Activated naive CD8-positive, alpha-beta T cell treated with anti-CD3 and anti-CD28 coated beads, Interleukin-2, amount 10 ng/mL, durations not matched to agents 7 days and 5 days (primary cell): ENCODE data around the gene ITCH. TPM values are rescaled to one million over a fixed set of nuclear protein-coding genes. Genes with fewer than 3 reads are reported as not detected.
A peak's percentile ranks its signal among the peaks of the same experiment; 100 is the strongest.
"Not testable (repeated sequence)": the region's sequence is repeated elsewhere in the genome, so short reads cannot be mapped to it uniquely, and the experiment has no call there.

Experiments
- ATAC-seq: fragments of 150-1000 bp; cut with Tn5 transposase; one replicate; pipeline ENCODE4 v1.10.0; 2021; ENCODE audit warnings: low read depth, moderate library complexity
- POLR2A ChIA-PET: fragments of 350-600 bp; sonication (Branson Sonifier 250); formaldehyde crosslinking; loops from one replicate; lab custom pipeline; 2021; ENCODE audit warnings: antibody characterized with exemption; lab: Charles Lee
- DNase-seq: peaks from one replicate; pipeline ENCODE4 v3.0.0; 2021
- H3K27ac Mint-ChIP-seq: one replicate; pipeline ENCODE4 v1.8.0; 2022; ENCODE audit warnings: mild to moderate bottlenecking, mixed read lengths
- H3K27me3 Mint-ChIP-seq: one replicate; pipeline ENCODE4 v1.8.0; 2022; ENCODE audit warnings: mild to moderate bottlenecking, moderate library complexity, mixed read lengths
- H3K36me3 Mint-ChIP-seq: one replicate; pipeline ENCODE4 v1.8.0; 2021; ENCODE audit warnings: mild to moderate bottlenecking, mixed read lengths
- H3K4me1 Mint-ChIP-seq: one replicate; pipeline ENCODE4 v1.8.0; 2021; ENCODE audit warnings: mixed read lengths
- H3K4me3 Mint-ChIP-seq: one replicate; pipeline ENCODE4 v1.8.0; 2022; ENCODE audit warnings: mild to moderate bottlenecking, moderate library complexity, mixed read lengths
- H3K9me3 Mint-ChIP-seq: one replicate; pipeline ENCODE4 v1.8.0; 2021; ENCODE audit warnings: mixed read lengths
- total RNA-seq, 2 experiments: library from RNA; stranded (reverse); gene quantifications; one replicate each; pipeline ENCODE4 v1.2.3, GENCODE V29; 2021

ITCH gene
- total RNA-seq, 2 experiments from 2014 or later: 57.4 to 59.7 TPM

DNA sequence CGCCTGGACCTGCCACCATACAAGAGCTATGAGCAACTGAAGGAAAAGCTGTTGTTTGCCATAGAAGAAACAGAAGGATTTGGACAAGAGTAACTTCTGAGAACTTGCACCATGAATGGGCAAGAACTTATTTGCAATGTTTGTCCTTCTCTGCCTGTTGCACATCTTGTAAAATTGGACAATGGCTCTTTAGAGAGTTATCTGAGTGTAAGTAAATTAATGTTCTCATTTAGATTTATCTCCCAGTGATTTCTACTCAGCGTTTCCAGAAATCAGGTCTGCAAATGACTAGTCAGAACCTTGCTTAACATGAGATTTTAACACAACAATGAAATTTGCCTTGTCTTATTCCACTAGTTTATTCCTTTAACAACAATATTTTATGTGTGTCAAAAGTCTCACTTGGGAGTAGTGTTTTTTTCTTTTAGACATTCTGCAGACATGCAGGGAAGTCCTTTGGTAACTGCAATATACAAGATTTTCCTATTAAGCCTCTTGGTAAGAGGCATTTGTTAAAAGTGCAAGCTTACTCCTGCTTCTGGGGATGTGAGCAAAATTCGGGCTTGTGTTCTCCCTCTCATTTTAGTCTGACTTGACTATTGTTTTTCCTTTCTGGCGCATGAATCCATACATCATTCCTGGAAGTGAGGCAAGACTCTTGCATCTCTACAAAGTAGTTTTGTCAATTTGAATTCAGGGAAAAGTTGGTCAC lies 144.8 kb downstream of the ITCH start:
- Mint-ChIP-seq H3K4me3 (no peak overlapping the region), H3K9me3 (no peaks in the 10 kb centered on the region), H3K27ac (no peak overlapping the region), H3K27me3 (no peaks in the 10 kb centered on the region), H3K36me3 (peaks cover 8% of the 10 kb centered on the region), H3K4me1 (peaks cover 3% of the 10 kb centered on the region)
- POLR2A ChIA-PET: no interaction called here
- ATAC-seq: no peak
- DNase-seq: no peak

GRCh38 chr20:34510575-34510974 lies 147.5 kb downstream of the ITCH start:
- DNase-seq (no peak), ATAC-seq (no peak)
- H3K27me3 Mint-ChIP-seq: no peaks in the 10 kb centered on the region
- H3K27ac Mint-ChIP-seq: no peak overlapping the region
- peaks cover 14% of the 10 kb centered on the region for H3K4me1 Mint-ChIP-seq
- H3K9me3 Mint-ChIP-seq: no peaks in the 10 kb centered on the region
- H3K4me3 Mint-ChIP-seq: no peak overlapping the region
- peaks cover 5% of the 10 kb centered on the region for H3K36me3 Mint-ChIP-seq
- POLR2A ChIA-PET: no interaction called here

- Mint-ChIP-seq H3K27ac (no peak overlapping the region), H3K36me3 (peaks cover 5% of the 10 kb centered on the region), H3K9me3 (no peaks in the 10 kb centered on the region), H3K4me1 (peaks cover 14% of the 10 kb centered on the region), H3K4me3 (no peak overlapping the region), H3K27me3 (no peaks in the 10 kb centered on the region)
- no peak for ATAC-seq
- DNase-seq: no peak
- POLR2A ChIA-PET: no interaction called here
Measured at GRCh38 chr20:34511891-34512265, 148.8 kb downstream of the ITCH start.

DNA sequence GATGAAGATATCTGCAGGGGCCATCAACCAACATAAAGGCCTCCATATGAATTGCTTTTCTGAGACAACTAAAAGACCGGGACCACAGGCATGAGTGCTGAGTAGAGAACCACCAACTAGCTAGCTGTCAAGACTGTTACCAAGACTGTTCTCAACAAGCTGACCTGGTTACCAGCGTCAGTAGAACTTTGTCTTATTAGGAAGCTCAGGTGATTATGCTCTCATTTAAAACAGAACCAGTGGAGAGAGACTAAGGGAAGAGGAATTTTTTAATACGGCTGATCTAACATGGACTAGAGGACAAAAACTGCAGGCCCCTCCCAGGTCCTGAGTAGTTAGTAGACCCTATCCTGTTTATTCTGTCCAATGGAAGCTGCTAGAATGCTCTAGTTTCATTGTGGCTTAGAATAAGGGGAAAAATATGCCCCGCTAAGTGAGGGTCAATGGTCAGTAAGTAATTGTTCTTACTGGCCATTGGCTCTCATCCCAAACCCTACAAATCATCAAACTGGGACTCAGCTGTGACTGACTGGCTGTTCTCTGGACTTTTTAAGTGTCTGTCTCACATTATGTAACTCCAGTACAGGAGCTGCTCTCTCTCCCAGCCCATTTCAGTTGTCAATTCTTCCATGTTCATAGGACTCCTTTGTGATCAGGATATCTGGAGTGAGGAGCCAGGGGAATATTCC lies 149.3 kb downstream of the ITCH start:
- H3K4me3 Mint-ChIP-seq: no peak overlapping the region
- H3K4me1 Mint-ChIP-seq: peaks cover 14% of the 10 kb centered on the region
- H3K27me3 Mint-ChIP-seq: no peaks in the 10 kb centered on the region
- no peak for DNase-seq
- no peaks in the 10 kb centered on the region for H3K9me3 Mint-ChIP-seq
- no peak for ATAC-seq
- no peak overlapping the region for H3K27ac Mint-ChIP-seq
- H3K36me3 Mint-ChIP-seq: peaks cover 5% of the 10 kb centered on the region
- POLR2A ChIA-PET: no interaction called here

- H3K9me3 Mint-ChIP-seq: no peaks in the 10 kb centered on the region
- peaks cover 5% of the 10 kb centered on the region for H3K36me3 Mint-ChIP-seq
- H3K4me1 Mint-ChIP-seq: peaks cover 17% of the 10 kb centered on the region
- POLR2A ChIA-PET: no interaction called here
- no peaks in the 10 kb centered on the region for H3K27me3 Mint-ChIP-seq
- no peak for ATAC-seq
- no peak overlapping the region for H3K4me3 Mint-ChIP-seq
- H3K27ac Mint-ChIP-seq: no peak overlapping the region
- no peak for DNase-seq
Measured at GRCh38 chr20:34512955-34513419, 149.9 kb downstream of the ITCH start.

GRCh38 chr20:34514034-34514433 lies 151.0 kb downstream of the ITCH start:
- peak overlapping the region; percentile 34 for H3K27ac Mint-ChIP-seq
- POLR2A ChIA-PET: not testable (repeated sequence)

GRCh38 chr20:34514897-34515483 lies 151.9 kb downstream of the ITCH start:
- Mint-ChIP-seq H3K27me3 (no peaks in the 10 kb centered on the region), H3K27ac (peak overlapping the region; percentile 96), H3K36me3 (peaks cover 3% of the 10 kb centered on the region), H3K4me3 (peak overlapping the region; percentile 98), H3K4me1 (peaks cover 22% of the 10 kb centered on the region), H3K9me3 (no peaks in the 10 kb centered on the region)
- ATAC-seq: no peak
- DNase-seq: no peak
- POLR2A ChIA-PET: interaction anchor here (0.6 to 3.4 kb wide), 9 partner anchors 16 to 403 kb away, joined by 3 to 29 read pairs (median 6); partner anchors contain the start of genes AHCY, EIF2S2 and ITCH

More at GRCh38 chr20:34514034-34514433, 151.0 kb downstream of the ITCH start:
- ATAC-seq, H3K4me3 Mint-ChIP-seq, DNase-seq, H3K9me3 Mint-ChIP-seq, H3K27me3 Mint-ChIP-seq, H3K36me3 Mint-ChIP-seq: not testable (repeated sequence)
- peaks cover 23% of the 10 kb centered on the region for H3K4me1 Mint-ChIP-seq

GRCh38 chr20:34515484-34516246 lies 152.6 kb downstream of the ITCH start:
- Mint-ChIP-seq H3K4me1 (peaks cover 22% of the 10 kb centered on the region), H3K36me3 (peaks cover 3% of the 10 kb centered on the region), H3K27me3 (no peaks in the 10 kb centered on the region), H3K4me3 (peak overlapping the region; percentile 98), H3K27ac (peak overlapping the region; percentile 96), H3K9me3 (no peaks in the 10 kb centered on the region)
- POLR2A ChIA-PET: interaction anchor here (0.6 to 3.4 kb wide), 19 partner anchors 10 to 1438 kb away, joined by 3 to 29 read pairs (median 4); partner anchors contain the start of genes AHCY, EIF2S2, ITCH and NCOA6
- DNase-seq (peak; percentile 79), ATAC-seq (peak; percentile 75)

DNA sequence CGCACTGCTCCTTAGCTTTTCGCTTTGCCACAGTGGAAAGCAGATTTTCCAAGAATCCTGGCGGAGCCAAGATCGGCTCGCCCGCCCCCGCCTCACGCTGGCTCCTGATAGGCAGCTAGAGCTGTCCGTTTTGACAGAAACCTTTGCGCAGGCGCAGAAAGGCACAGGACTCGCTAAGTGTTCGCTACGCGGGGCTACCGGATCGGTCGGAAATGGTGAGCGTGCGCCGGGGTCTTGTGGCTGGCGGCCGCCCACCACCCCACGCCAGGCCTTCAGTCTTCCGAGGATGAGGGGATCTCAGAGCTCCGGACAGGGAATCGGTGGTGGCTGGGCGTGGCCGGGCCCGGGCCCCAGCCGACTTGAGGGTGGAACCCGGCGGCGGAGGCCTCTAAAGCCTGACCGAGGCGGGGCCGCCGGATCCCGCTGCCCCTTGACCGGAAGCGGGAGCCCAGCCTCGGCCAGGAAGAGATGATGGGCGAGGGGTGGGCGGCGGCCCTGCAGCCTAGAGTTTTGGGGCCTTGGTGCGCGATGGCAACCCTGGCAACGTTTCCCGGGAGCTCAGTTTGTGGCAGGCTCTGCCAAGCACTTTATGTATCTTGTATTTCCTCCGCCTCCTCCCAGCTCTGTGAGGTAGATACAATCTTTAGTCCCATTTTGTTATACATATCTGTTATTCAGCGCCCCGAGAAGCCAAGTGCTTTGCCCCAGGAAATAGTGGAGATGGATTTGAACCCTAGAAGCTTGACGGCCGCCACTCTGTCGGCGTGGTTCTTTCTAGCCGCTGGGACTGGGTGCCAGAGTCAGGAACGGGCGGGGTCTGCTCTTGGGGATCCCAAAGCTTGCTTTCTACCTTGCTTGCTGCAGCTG lies 153.4 kb downstream of the ITCH start, which contains the start of gene DYNLRB1:
TSS of gene DYNLRB1 (plus strand) at position 176 of the 867 bp plus-strand sequence. CDS start at position 213, 37 bp downstream.
- H3K27ac Mint-ChIP-seq: peak within 1 kb of the TSS; percentile 96

GRCh38 chr20:34517114-34517505 lies 154.0 kb downstream of the ITCH start:
- Mint-ChIP-seq H3K36me3 (peaks cover 5% of the 10 kb centered on the region), H3K27ac (peak overlapping the region; percentile 96), H3K9me3 (no peaks in the 10 kb centered on the region), H3K4me1 (peaks cover 25% of the 10 kb centered on the region), H3K27me3 (no peaks in the 10 kb centered on the region), H3K4me3 (peak overlapping the region; percentile 98)
- ATAC-seq (no peak), DNase-seq (no peak)
- POLR2A ChIA-PET: interaction anchor here (0.7 to 3.4 kb wide), 10 partner anchors 11 to 523 kb away, joined by 3 to 29 read pairs (median 6); partner anchors contain the start of genes AHCY, EIF2S2, ITCH and PIGU

More for the DNA sequence above, 153.4 kb downstream of the ITCH start, which contains the start of gene DYNLRB1:
- peaks cover 3% of the 10 kb centered on the region for H3K36me3 Mint-ChIP-seq
- no peaks in the 10 kb centered on the region for H3K27me3 Mint-ChIP-seq
- peak within 1 kb of the TSS; percentile 98 for H3K4me3 Mint-ChIP-seq
- H3K4me1 Mint-ChIP-seq: peaks cover 22% of the 10 kb centered on the region
- H3K9me3 Mint-ChIP-seq: no peaks in the 10 kb centered on the region
- POLR2A ChIA-PET: interaction anchor here (0.6 to 3.4 kb wide), 20 partner anchors 11 to 1437 kb away, joined by 3 to 29 read pairs (median 4); partner anchors contain the start of genes AHCY, EIF2S2, ITCH and NCOA6
- ATAC-seq: peak; percentile 86
- DNase-seq: peak; percentile 93

GRCh38 chr20:34518863-34519262 lies 155.8 kb downstream of the ITCH start:
- H3K9me3 Mint-ChIP-seq, POLR2A ChIA-PET, H3K27ac Mint-ChIP-seq, H3K27me3 Mint-ChIP-seq, ATAC-seq, H3K36me3 Mint-ChIP-seq, H3K4me3 Mint-ChIP-seq, DNase-seq: not testable (repeated sequence)
- peaks cover 22% of the 10 kb centered on the region for H3K4me1 Mint-ChIP-seq

DNA sequence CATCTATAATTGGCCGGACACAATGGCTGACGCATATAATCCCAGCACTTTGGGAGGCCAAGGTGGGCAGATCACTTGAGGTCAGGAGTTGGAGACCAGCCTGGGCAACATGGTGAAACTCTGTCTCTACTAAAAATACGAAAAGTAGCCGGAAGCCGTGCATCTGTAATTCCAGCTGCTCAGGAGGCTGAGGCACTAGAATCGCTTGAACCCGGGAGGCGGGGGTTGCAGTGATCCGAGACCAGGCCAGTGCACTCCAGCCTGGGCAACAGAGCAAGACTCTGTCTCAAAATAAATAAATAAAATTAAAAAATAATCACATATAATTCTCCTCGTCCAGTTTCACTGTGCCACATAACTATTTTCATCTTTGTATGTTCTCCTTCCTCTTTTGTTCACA lies 156.8 kb downstream of the ITCH start:
- H3K9me3 Mint-ChIP-seq, POLR2A ChIA-PET, DNase-seq, H3K27ac Mint-ChIP-seq, H3K36me3 Mint-ChIP-seq, ATAC-seq, H3K4me3 Mint-ChIP-seq, H3K27me3 Mint-ChIP-seq: not testable (repeated sequence)
- H3K4me1 Mint-ChIP-seq: peaks cover 17% of the 10 kb centered on the region
